ENCODE measurements around the gene LSM14B. TPM values are rescaled to one million over a fixed set of nuclear protein-coding genes. Genes with fewer than 3 reads are reported as not detected.

The LSM14B gene
- total RNA-seq, 1 donor from 2014 or later: 85.8 TPM

DNA sequence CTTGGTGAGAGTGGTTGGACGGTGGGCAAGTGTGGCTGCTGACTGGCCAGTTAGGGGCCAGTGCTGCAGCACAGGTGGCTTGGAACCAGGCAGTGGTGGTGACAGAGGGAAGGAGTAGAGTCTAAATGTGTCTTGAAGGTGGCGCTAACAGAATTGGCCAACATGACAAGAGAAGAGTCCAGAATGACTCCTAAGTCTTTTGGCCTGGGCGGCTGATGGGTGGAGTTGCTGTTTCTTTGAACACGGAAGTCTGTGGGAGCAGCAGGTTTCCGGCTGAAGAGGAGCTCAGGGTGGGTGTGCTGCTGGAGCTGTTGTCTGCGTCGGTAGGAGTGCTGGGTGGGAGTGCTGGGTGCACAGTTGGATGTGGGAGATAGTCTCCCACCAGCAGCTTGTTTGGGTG, 10.1 kb downstream of the LSM14B start:
- FAIRE-seq: no peak
- H3K27me3 ChIP-seq (ENCODE audit: control insufficient read depth, insufficient read depth, low read length): no peaks in the 10 kb centered on the region
- DNase-seq (ENCODE audit: low read depth): no peak
- TF ChIP-seq, protein P1, sequence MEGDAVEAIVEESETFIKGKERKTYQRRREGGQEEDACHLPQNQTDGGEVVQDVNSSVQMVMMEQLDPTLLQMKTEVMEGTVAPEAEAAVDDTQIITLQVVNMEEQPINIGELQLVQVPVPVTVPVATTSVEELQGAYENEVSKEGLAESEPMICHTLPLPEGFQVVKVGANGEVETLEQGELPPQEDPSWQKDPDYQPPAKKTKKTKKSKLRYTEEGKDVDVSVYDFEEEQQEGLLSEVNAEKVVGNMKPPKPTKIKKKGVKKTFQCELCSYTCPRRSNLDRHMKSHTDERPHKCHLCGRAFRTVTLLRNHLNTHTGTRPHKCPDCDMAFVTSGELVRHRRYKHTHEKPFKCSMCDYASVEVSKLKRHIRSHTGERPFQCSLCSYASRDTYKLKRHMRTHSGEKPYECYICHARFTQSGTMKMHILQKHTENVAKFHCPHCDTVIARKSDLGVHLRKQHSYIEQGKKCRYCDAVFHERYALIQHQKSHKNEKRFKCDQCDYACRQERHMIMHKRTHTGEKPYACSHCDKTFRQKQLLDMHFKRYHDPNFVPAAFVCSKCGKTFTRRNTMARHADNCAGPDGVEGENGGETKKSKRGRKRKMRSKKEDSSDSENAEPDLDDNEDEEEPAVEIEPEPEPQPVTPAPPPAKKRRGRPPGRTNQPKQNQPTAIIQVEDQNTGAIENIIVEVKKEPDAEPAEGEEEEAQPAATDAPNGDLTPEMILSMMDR (IDR thresholded peaks at IDR 0.05; ENCODE audit: insufficient read depth, low read length, severe bottlenecking): no peak
- peaks cover 52% of the 10 kb centered on the region for H3K36me3 ChIP-seq (ENCODE audit: control insufficient read depth, insufficient read depth, low read length)
- no peak overlapping the region for H3K4me3 ChIP-seq (ENCODE audit: low read depth, low read length)

DNA sequence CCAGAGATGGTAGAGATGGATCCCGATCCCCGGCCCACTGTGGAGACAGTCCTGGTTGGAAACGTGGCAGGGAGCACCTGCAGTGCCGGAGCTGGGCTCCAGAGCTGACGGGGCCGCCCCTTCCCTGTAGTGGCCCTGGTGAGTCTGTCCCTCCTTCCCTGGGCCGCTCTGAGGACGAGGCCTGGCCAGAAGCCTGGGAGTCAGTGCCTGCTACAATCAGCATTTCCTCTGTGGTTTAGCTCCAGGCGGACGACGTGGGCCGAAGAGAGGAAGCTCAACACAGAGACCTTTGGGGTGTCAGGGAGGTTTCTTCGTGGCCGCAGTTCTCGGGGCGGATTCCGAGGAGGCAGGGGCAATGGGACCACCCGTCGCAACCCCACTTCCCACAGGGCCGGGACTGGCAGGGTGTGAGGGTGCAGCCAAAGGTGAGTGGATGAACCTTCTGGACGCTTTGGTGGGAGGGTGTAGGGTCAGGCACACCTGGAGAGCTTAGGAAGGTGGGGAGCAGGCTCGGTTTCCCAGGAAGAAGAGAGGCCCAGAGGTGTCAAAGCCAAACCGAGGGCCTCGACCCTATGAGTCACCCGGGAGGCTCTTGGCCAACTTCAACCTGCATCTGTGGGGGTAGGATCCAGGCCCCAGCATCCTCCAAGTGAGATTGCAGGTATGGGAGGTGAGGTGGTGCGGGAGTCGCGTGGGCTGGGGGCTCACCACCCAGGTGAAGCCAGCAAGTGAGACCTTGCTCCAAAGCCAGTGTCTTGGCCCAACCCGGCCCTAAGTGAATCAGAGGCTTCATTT, 11.0 kb downstream of the LSM14B start:
- no peak for FAIRE-seq
- peaks cover 53% of the 10 kb centered on the region for H3K36me3 ChIP-seq (ENCODE audit: control insufficient read depth, insufficient read depth, low read length)

DNA sequence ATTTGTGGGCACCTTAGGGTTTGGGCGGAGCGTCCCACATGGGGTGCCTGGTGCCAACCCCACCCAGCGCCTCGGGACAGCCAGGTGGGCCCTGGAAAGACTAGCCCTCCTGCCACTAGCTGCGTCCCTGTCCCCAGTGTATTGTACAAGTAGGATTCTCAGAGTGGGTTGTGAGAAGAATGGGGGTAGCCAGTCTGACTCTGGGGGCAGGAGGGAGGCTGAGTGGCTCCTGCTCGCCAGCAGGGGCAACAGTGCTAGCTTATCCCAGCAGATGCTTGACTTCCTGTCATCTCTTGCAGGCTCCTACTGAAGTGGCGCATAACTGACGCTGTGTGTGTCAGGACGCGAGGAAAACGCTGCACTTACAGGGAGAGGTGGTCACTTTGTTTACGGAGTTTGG, 11.6 kb downstream of the LSM14B start:
- peaks cover 54% of the 10 kb centered on the region for H3K36me3 ChIP-seq (ENCODE audit: control insufficient read depth, insufficient read depth, low read length)
- FAIRE-seq (no peak), DNase-seq (ENCODE audit: low read depth) (no peak)
- H3K4me3 ChIP-seq (ENCODE audit: low read depth, low read length): no peak overlapping the region
- no peaks in the 10 kb centered on the region for H3K27me3 ChIP-seq (ENCODE audit: control insufficient read depth, insufficient read depth, low read length)
- TF ChIP-seq, protein P1 (IDR thresholded peaks at IDR 0.05; ENCODE audit: insufficient read depth, low read length, severe bottlenecking): no peak

More for the DNA sequence above, 11.0 kb downstream of the LSM14B start:
- Histone ChIP-seq H3K4me3 (ENCODE audit: low read depth, low read length) (no peak overlapping the region), H3K27me3 (ENCODE audit: control insufficient read depth, insufficient read depth, low read length) (no peaks in the 10 kb centered on the region)
- TF ChIP-seq, protein P1 (IDR thresholded peaks at IDR 0.05; ENCODE audit: insufficient read depth, low read length, severe bottlenecking): no peak
- DNase-seq (ENCODE audit: low read depth): no peak

DNA sequence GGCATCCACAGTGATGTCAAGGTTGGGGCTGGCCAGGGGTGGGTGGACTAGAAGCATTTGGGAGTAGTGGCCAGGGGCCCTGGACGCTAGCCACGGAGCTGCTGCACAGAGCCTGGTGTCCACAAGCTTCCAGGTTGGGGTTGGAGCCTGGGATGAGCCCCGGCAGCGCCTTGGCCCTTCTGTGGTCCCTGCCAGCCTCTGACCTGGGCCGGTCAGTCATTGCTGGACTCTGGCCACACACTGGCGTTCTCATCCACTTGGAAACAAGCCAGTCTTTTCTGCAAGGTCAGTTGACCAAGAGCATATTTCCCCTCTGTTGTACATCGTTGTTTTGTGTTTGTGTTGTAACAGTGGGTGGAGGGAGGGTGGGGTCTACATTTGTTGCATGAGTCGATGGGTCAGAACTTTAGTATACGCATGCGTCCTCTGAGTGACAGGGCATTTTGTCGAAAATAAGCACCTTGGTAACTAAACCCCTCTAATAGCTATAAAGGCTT, 12.5 kb downstream of the LSM14B start:
- DNase-seq (ENCODE audit: low read depth): no peak
- H3K27me3 ChIP-seq (ENCODE audit: control insufficient read depth, insufficient read depth, low read length): no peaks in the 10 kb centered on the region
- TF ChIP-seq, protein P1 (IDR thresholded peaks at IDR 0.05; ENCODE audit: insufficient read depth, low read length, severe bottlenecking): no peak
- no peak for FAIRE-seq
- H3K4me3 ChIP-seq (ENCODE audit: low read depth, low read length): no peak overlapping the region
- peaks cover 59% of the 10 kb centered on the region for H3K36me3 ChIP-seq (ENCODE audit: control insufficient read depth, insufficient read depth, low read length)

DNA sequence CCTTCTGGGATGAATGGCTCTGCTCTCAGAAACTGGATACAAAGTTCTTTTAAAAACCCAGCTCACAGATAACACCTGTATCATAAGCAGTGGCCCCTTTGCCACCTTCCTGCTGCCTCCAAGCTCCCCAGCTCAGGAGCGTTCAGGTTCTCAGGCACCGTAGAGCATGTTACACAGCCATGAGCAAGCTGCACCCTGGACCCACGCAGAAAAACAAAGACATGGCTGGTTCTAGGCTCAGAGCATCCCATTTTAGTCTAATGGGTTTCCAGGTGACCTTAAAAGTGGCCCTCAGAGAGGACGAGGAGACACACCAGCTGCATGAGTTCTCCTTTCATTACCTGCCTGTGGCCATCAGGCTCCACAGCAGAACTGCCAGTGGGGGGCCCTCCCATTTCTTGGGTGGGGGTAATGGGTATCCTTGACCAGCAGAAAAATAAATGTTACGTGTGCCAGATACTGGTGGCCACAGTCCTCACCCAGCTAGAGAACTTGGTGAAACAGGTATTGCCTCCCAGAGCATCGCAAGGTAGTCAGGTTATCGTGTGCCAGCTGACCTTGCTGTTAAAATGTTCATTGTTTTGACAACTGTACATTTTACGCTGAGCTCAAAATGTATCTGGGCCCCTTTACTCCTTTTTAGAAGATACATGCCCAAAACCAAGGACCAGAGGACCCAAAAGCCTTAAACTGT, 13.4 kb downstream of the LSM14B start:
- no peaks in the 10 kb centered on the region for H3K27me3 ChIP-seq (ENCODE audit: control insufficient read depth, insufficient read depth, low read length)
- H3K4me3 ChIP-seq (ENCODE audit: low read depth, low read length): no peak overlapping the region
- no peak for FAIRE-seq
- DNase-seq (ENCODE audit: low read depth): no peak
- TF ChIP-seq, protein P1 (IDR thresholded peaks at IDR 0.05; ENCODE audit: insufficient read depth, low read length, severe bottlenecking): no peak
- peaks cover 60% of the 10 kb centered on the region for H3K36me3 ChIP-seq (ENCODE audit: control insufficient read depth, insufficient read depth, low read length)
